HepG2 (cell line): ENCODE measurements around the gene TRNT1. TPM values are rescaled to one million over a fixed set of nuclear protein-coding genes. Genes with fewer than 3 reads are reported as not detected.
A peak's percentile ranks its signal among the peaks of the same experiment; 100 is the strongest.

Experiments used
- FOXC1 ChIP-seq: sonication (generic); formaldehyde crosslinking; IDR thresholded peaks from 2 replicates; pipeline ENCODE4 v1.8.0; 2022; ENCODE audit warnings: mild to moderate bottlenecking, missing genetic modification reagents, borderline replicate concordance
- GABPA ChIP-seq, 2 experiments: IDR thresholded peaks; 2 replicates each; pipeline ENCODE4 v1.6.1; 2011 to 2016; ENCODE audit warnings: low read depth in 2 of 2, low read length in 1 of 2, missing biosample characterization in 1 of 2, missing genetic modification characterization in 1 of 2
- HMG20A ChIP-seq: IDR thresholded peaks from 2 replicates; pipeline ENCODE4 v1.6.1; 2016; ENCODE audit warnings: borderline replicate concordance
- KLF11 ChIP-seq: IDR thresholded peaks from 2 replicates; pipeline ENCODE4 v1.6.1; 2016; ENCODE audit warnings: missing compliant biosample characterization
- MIXL1 ChIP-seq: IDR thresholded peaks from 2 replicates; pipeline ENCODE4 v1.6.1; 2016
- PHF5A ChIP-seq: IDR thresholded peaks from one replicate; pipeline ENCODE4 v1.6.1; 2018; ENCODE audit warnings: low read depth, missing genetic modification reagents; ENCODE audit not compliant: unreplicated experiment
- RXRA ChIP-seq: sonication (generic); formaldehyde crosslinking; IDR thresholded peaks from 2 replicates; pipeline ENCODE4 v1.5.1; 2020; ENCODE audit warnings: missing genetic modification reagents
- SCMH1 ChIP-seq: sonication (generic); formaldehyde crosslinking; IDR thresholded peaks from 2 replicates; pipeline ENCODE4 v1.9.0; 2021; ENCODE audit warnings: missing genetic modification reagents, mild to moderate bottlenecking, borderline replicate concordance
- SMAD3 ChIP-seq: sonication (generic); formaldehyde crosslinking; IDR thresholded peaks from 2 replicates; pipeline ENCODE4 v1.4.0; 2020; ENCODE audit warnings: missing genetic modification reagents
- SOX13 ChIP-seq, 3 experiments: fragments of 450-650 bp in 1 of 3; sonication (generic) in 1 of 3; formaldehyde crosslinking in 1 of 3; IDR thresholded peaks in 2 of 3; conservative IDR thresholded peaks in 1 of 3; 2 replicates each; pipeline versions ENCODE4 v1.5.0 to v1.6.1; 2016 to 2020; ENCODE audit warnings: antibody characterized with exemption in 1 of 3, mild to moderate bottlenecking in 1 of 3, missing compliant biosample characterization in 1 of 3, missing genetic modification reagents in 1 of 3, moderate library complexity in 1 of 3
- YEATS4 ChIP-seq: sonication (generic); formaldehyde crosslinking; IDR thresholded peaks from 2 replicates; pipeline ENCODE4 v1.4.0; 2020; ENCODE audit warnings: missing genetic modification reagents, borderline replicate concordance
- ZFP62 ChIP-seq: sonication (generic); formaldehyde crosslinking; IDR thresholded peaks from 2 replicates; pipeline ENCODE4 v1.4.0; 2020; ENCODE audit warnings: missing genetic modification reagents
- ZFYVE20 ChIP-seq: sonication (generic); formaldehyde crosslinking; IDR thresholded peaks from 2 replicates; pipeline ENCODE4 v1.8.0; 2023; ENCODE audit warnings: low read depth, mild to moderate bottlenecking, moderate library complexity, missing genetic modification reagents, borderline replicate concordance
- ZNF10 ChIP-seq: sonication (generic); formaldehyde crosslinking; IDR thresholded peaks from 2 replicates; pipeline ENCODE4 v1.4.0; 2020; ENCODE audit warnings: mild to moderate bottlenecking, low read depth, missing genetic modification reagents, borderline replicate concordance
- ZNF225 ChIP-seq: sonication (generic); formaldehyde crosslinking; IDR thresholded peaks from 2 replicates; pipeline ENCODE4 v1.4.0; 2020; ENCODE audit warnings: mild to moderate bottlenecking, missing genetic modification reagents
- ZNF629 ChIP-seq: sonication (generic); formaldehyde crosslinking; conservative IDR thresholded peaks from 2 replicates; pipeline ENCODE4 v1.5.0; 2020; ENCODE audit warnings: missing genetic modification reagents
- polyA plus RNA-seq, 8 experiments: library from polyadenylated mRNA; depleted of rRNA in 3 of 8; stranded (reverse) in 7 of 8; unstranded in 1 of 8; fragments of >200 nt; fragmentation: Illumina TruSeq in 4 of 8; extraction: Trizol in 4 of 8; gene quantifications; 2 replicates each; pipeline versions ENCODE4 v1.2.1 to v1.2.3, GENCODE V29; 2011 to 2016; ENCODE audit warnings: low read depth in 4 of 8, missing spikeins in 1 of 8, mixed read lengths in 1 of 8; ENCODE audit not compliant: insufficient read depth in 1 of 8
- total RNA-seq, 5 experiments: library from RNA; depleted of rRNA; stranded (reverse); fragments of >200 nt; fragmentation: Illumina TruSeq; extraction: Trizol; gene quantifications; 2 replicates each; pipeline ENCODE4 v1.2.3, GENCODE V29; 2016; ENCODE audit warnings: low read depth in 1 of 5
- TF ChIP-seq, protein P1 (sequence below): sonication (generic); formaldehyde crosslinking; IDR thresholded peaks from 2 replicates; pipeline ENCODE4 v1.4.0; 2020; ENCODE audit warnings: mild to moderate bottlenecking, low read depth, missing genetic modification reagents
- TF ChIP-seq, protein P2 (sequence below): IDR thresholded peaks from 2 replicates; pipeline ENCODE4 v1.6.1; 2016; ENCODE audit warnings: mild to moderate bottlenecking
- TF ChIP-seq, protein P3 (sequence below): sonication (generic); formaldehyde crosslinking; conservative IDR thresholded peaks from 2 replicates; pipeline ENCODE4 v1.4.0; 2020; ENCODE audit warnings: missing genetic modification reagents
- TF ChIP-seq, protein P4 (sequence below): sonication (generic); formaldehyde crosslinking; IDR thresholded peaks from 2 replicates; pipeline ENCODE4 v1.4.0; 2020; ENCODE audit warnings: missing genetic modification reagents, mild to moderate bottlenecking, borderline replicate concordance

TRNT1 gene
- total and polyA plus RNA-seq, 2 of the 13 experiments (the other 11 are each of a cell fraction or from before 2014, with no cell fraction given), result 9.4 to 27.7 TPM

DNA sequence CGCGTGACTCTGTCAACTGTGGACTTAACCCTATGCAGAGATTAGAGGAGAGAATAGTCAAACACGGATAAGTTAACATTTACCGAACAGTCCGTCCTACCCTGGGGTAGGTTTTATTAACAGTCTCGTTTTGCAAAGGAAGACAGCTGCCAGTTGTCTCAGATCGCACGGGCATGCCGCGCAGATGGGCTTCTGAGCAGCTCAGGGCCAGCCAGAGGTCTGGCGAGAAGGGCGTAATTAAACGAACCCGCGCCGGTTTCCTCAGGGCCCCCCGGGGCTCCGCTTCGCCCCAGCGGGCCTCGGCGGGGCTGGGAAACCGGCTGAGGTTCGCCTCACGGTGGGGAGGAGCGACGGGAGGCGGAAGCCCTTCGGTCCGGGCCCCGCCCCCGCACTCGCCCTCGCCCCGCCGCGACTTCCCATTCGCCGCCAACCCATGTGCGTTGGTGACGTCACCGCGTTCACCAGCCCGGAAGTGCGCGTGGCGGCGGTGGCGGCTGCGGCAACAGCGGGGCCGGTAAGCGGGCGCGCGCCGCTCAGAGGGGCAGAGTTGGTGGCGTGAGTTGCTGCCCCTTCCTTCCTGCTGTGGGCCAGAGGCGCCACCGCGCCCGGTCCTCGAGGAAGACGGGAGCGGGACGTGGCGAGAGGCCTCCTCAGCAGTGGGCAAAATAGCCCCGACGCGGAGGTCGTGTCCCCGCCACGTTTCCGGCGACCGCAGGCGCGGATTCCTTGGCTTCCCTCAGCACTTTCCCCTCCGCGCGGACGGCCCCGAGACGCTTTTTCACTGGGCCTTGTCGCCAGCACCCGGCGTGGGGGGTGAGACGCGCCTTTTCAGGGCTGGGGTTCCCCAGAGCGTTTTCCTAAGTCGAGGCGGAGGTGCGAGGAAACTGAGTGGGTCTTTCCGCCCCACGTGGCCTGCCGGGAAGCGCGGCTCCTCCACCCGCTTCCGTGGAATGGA is at the start of gene TRNT1 (continued):
- no peak; the same call in 1 of the 2 replicates for TF ChIP-seq FOXC1 (CRISPR knock-in tag)
- no peak for TF ChIP-seq SOX13 (IDR thresholded peaks at IDR 0.05)
- no peak for TF ChIP-seq SOX13 (CRISPR knock-in tag; conservative IDR thresholded peaks at IDR 0.05 in 1 of 2, IDR thresholded peaks at IDR 0.05 in 1 of 2)
- no peak for TF ChIP-seq MIXL1 (CRISPR knock-in tag)
- TF ChIP-seq ZFP62 (CRISPR knock-in tag), result no peak
- no peak for TF ChIP-seq ZFYVE20 (CRISPR knock-in tag)
- TF ChIP-seq RXRA (CRISPR knock-in tag), result peak; percentile 66; the same call in 1 of the 2 replicates
- no peak for TF ChIP-seq ZNF10 (CRISPR knock-in tag)
- no peak for TF ChIP-seq KLF11 (CRISPR knock-in tag)
- TF ChIP-seq, protein P1, sequence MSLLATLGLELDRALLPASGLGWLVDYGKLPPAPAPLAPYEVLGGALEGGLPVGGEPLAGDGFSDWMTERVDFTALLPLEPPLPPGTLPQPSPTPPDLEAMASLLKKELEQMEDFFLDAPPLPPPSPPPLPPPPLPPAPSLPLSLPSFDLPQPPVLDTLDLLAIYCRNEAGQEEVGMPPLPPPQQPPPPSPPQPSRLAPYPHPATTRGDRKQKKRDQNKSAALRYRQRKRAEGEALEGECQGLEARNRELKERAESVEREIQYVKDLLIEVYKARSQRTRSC (CRISPR knock-in tag), result no peak
- peak; percentile 98 for TF ChIP-seq YEATS4 (CRISPR knock-in tag)
- no peak for TF ChIP-seq PHF5A (CRISPR knock-in tag)
- no peak for TF ChIP-seq ZNF629 (CRISPR knock-in tag)
- TF ChIP-seq SMAD3 (CRISPR knock-in tag), result 0 out of 2 replicates have a peak, but pooled peaks have one; percentile 48
- no peak; the same call in 1 of the 2 replicates for TF ChIP-seq ZNF225
- TF ChIP-seq HMG20A, result no peak
- TF ChIP-seq, protein P2, sequence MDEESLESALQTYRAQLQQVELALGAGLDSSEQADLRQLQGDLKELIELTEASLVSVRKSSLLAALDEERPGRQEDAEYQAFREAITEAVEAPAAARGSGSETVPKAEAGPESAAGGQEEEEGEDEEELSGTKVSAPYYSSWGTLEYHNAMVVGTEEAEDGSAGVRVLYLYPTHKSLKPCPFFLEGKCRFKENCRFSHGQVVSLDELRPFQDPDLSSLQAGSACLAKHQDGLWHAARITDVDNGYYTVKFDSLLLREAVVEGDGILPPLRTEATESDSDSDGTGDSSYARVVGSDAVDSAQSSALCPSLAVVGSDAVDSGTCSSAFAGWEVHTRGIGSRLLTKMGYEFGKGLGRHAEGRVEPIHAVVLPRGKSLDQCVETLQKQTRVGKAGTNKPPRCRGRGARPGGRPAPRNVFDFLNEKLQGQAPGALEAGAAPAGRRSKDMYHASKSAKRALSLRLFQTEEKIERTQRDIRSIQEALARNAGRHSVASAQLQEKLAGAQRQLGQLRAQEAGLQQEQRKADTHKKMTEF (CRISPR knock-in tag), result peak; percentile 89
- no peak for TF ChIP-seq SCMH1 (CRISPR knock-in tag)
- TF ChIP-seq, protein P3, sequence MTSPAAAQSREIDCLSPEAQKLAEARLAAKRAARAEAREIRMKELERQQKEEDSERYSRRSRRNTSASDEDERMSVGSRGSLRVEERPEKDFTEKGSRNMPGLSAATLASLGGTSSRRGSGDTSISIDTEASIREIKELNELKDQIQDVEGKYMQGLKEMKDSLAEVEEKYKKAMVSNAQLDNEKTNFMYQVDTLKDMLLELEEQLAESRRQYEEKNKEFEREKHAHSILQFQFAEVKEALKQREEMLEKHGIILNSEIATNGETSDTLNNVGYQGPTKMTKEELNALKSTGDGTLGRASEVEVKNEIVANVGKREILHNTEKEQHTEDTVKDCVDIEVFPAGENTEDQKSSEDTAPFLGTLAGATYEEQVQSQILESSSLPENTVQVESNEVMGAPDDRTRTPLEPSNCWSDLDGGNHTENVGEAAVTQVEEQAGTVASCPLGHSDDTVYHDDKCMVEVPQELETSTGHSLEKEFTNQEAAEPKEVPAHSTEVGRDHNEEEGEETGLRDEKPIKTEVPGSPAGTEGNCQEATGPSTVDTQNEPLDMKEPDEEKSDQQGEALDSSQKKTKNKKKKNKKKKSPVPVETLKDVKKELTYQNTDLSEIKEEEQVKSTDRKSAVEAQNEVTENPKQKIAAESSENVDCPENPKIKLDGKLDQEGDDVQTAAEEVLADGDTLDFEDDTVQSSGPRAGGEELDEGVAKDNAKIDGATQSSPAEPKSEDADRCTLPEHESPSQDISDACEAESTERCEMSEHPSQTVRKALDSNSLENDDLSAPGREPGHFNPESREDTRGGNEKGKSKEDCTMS, result no peak
- TF ChIP-seq, protein P4, sequence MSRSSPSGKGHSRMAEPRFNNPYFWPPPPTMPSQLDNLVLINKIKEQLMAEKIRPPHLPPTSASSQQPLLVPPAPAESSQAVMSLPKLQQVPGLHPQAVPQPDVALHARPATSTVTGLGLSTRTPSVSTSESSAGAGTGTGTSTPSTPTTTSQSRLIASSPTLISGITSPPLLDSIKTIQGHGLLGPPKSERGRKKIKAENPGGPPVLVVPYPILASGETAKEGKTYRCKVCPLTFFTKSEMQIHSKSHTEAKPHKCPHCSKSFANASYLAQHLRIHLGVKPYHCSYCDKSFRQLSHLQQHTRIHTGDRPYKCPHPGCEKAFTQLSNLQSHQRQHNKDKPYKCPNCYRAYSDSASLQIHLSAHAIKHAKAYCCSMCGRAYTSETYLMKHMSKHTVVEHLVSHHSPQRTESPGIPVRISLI (CRISPR knock-in tag), result no peak
- peak; percentile 74 for TF ChIP-seq GABPA (IDR thresholded peaks at IDR 0.05; ENCODE audit: low read depth, low read length)
- peak; percentile 73 for TF ChIP-seq GABPA (CRISPR knock-in tag; IDR thresholded peaks at IDR 0.05; ENCODE audit: low read depth)
